Stimulated activated CD4-positive, alpha-beta T cell treated with anti-CD3 and anti-CD28 coated beads, Interleukin-1b, Interleukin-23, amount 100 ng/mL, for 48 hours (primary cell): ENCODE results near the gene LIMS3.
"Not testable (repeated sequence)": the region's sequence is repeated elsewhere in the genome, so short reads cannot be mapped to it uniquely, and the experiment has no call there.

Source experiments
- DNase-seq: peaks from one replicate; pipeline ENCODE4 v3.0.0-alpha.2; 2020

The LIMS3 gene

GRCh38 chr2:109927803-109928202 is 29.3 kb downstream of the LIMS3 start:
- not testable (repeated sequence) for DNase-seq

GRCh38 chr2:109929222-109929621 is 30.7 kb downstream of the LIMS3 start:
- DNase-seq, result not testable (repeated sequence)

- DNase-seq, result not testable (repeated sequence)
Measured at GRCh38 chr2:109936534-109936933, 38.0 kb downstream of the LIMS3 start.

GRCh38 chr2:109945362-109945761 is 46.9 kb downstream of the LIMS3 start:
- not testable (repeated sequence) for DNase-seq

- not testable (repeated sequence) for DNase-seq
Measured at GRCh38 chr2:109947262-109947958, 48.9 kb downstream of the LIMS3 start.

- not testable (repeated sequence) for DNase-seq
Measured at GRCh38 chr2:109947959-109948520, 49.6 kb downstream of the LIMS3 start.

- DNase-seq, result not testable (repeated sequence)
Measured at GRCh38 chr2:109950146-109950843, 51.8 kb downstream of the LIMS3 start.

GRCh38 chr2:109963942-109964341 is 65.5 kb downstream of the LIMS3 start:
- not testable (repeated sequence) for DNase-seq

GRCh38 chr2:109965482-109965881 is 67.0 kb downstream of the LIMS3 start:
- not testable (repeated sequence) for DNase-seq

GRCh38 chr2:109966107-109966736 is 67.7 kb downstream of the LIMS3 start:
- DNase-seq, result not testable (repeated sequence)

GRCh38 chr2:109966858-109967257 is 68.4 kb downstream of the LIMS3 start:
- not testable (repeated sequence) for DNase-seq

- not testable (repeated sequence) for DNase-seq
Measured at GRCh38 chr2:109969864-109970263, 71.4 kb downstream of the LIMS3 start.

- not testable (repeated sequence) for DNase-seq
Measured at GRCh38 chr2:109971710-109972109, 73.2 kb downstream of the LIMS3 start.
